Measurements from ENCODE around the gene MTMR3. TPM values are rescaled to one million over a fixed set of nuclear protein-coding genes. Genes with fewer than 3 reads are reported as not detected.
A peak's percentile ranks its signal among the peaks of the same experiment; 100 is the strongest.

Gene MTMR3
- total and polyA plus RNA-seq, 8 donors = 15.5 to 32.5 (median 20.2) TPM

- H3K4me1 ChIP-seq = peaks cover 0 to 12% (median 11%) of the 10 kb centered on the region in 3 donors
- intact Hi-C loops (cut with DNase I) = no loop called here
- FAIRE-seq = no peak
- no peak for DNase-seq
- no peaks in the 10 kb centered on the region for H3K27me3 ChIP-seq
- WGBS, 2 donors = 61 to 77% methylated on average over 4 of the region's 4 CpGs
- H3K27ac ChIP-seq = no peak overlapping the region
- no peak for TF ChIP-seq CTCF (IDR thresholded peaks at IDR 0.05)
- no peak for ATAC-seq
- H3K9me3 ChIP-seq = no peaks in the 10 kb centered on the region
- H3K4me3 ChIP-seq = no peak overlapping the region
- peaks cover 0 to 4% (median 3%) of the 10 kb centered on the region in 3 donors for H3K36me3 ChIP-seq
These were observed 115.8 kb downstream of the MTMR3 start for GRCh38 chr22:29998627-29999384.

- DNase-seq (no peak), FAIRE-seq (no peak), ATAC-seq (no peak)
- Histone ChIP-seq H3K4me3 (no peak overlapping the region), H3K27me3 (no peaks in the 10 kb centered on the region), H3K27ac (peak overlapping the region in 1 of 4 donors; percentile 50), H3K4me1 (peaks cover 0 to 5% (median 0%) of the 10 kb centered on the region in 3 donors), H3K9me3 (no peaks in the 10 kb centered on the region), H3K36me3 (peaks cover 0 to 4% (median 3%) of the 10 kb centered on the region in 3 donors)
- TF ChIP-seq CTCF (IDR thresholded peaks at IDR 0.05) = no peak
- intact Hi-C loops (cut with DNase I) = loop anchor here in 1 of 3 donors (10.0 kb wide), 1 partner anchor 306 kb away; no protein-coding TSS in a partner anchor
- 92 to 95% methylated on average over 2 of the region's 2 CpGs for WGBS, 2 donors
These were observed 117.6 kb downstream of the MTMR3 start for GRCh38 chr22:30000566-30000965.

- intact Hi-C loops (cut with DNase I) = loop anchor here in 1 of 3 donors (10.0 kb wide), 1 partner anchor 307 kb away; no protein-coding TSS in a partner anchor
- no peak for FAIRE-seq
- ATAC-seq = peak in 2 of 4 donors; percentile 28 to 53
- H3K4me1 ChIP-seq = peaks cover 0 to 5% (median 0%) of the 10 kb centered on the region in 3 donors
- WGBS, 2 donors = 89 to 94% methylated on average over 3 of the region's 3 CpGs
- no peak for TF ChIP-seq CTCF (IDR thresholded peaks at IDR 0.05)
- DNase-seq = no peak
- peak overlapping the region in 2 of 4 donors; percentile 11 to 50 for H3K27ac ChIP-seq
- H3K36me3 ChIP-seq = peaks cover 0 to 6% (median 3%) of the 10 kb centered on the region in 3 donors
- no peaks in the 10 kb centered on the region for H3K9me3 ChIP-seq
- no peaks in the 10 kb centered on the region for H3K27me3 ChIP-seq
- H3K4me3 ChIP-seq = no peak overlapping the region
These were observed 118.5 kb downstream of the MTMR3 start for GRCh38 chr22:30001459-30001858.

GRCh38 chr22:30002861-30003486 is 120.0 kb downstream of the MTMR3 start:
- WGBS, 2 donors = 60 to 74% methylated on average over 4 of the region's 4 CpGs
- FAIRE-seq (no peak), DNase-seq (no peak), ATAC-seq (no peak)
- Histone ChIP-seq H3K27me3 (no peaks in the 10 kb centered on the region), H3K9me3 (no peaks in the 10 kb centered on the region), H3K36me3 (peaks cover 0 to 21% (median 3%) of the 10 kb centered on the region in 3 donors), H3K4me1 (peaks cover 0 to 5% (median 0%) of the 10 kb centered on the region in 3 donors), H3K4me3 (no peak overlapping the region), H3K27ac (no peak overlapping the region)
- no peak for TF ChIP-seq CTCF (IDR thresholded peaks at IDR 0.05)
- intact Hi-C loops (cut with DNase I) = loop anchor here in 1 of 3 donors (10.0 kb wide), 1 partner anchor 308 kb away; no protein-coding TSS in a partner anchor
